ENCODE results near the gene NLRP7. TPM values are rescaled to one million over a fixed set of nuclear protein-coding genes. Genes with fewer than 3 reads are reported as not detected.
"Not testable (repeated sequence)": the region's sequence is repeated elsewhere in the genome, so short reads cannot be mapped to it uniquely, and the experiment has no call there.

NLRP7 gene
- total RNA-seq, 1 experiment from 2014 or later, result 1.1 TPM

DNA sequence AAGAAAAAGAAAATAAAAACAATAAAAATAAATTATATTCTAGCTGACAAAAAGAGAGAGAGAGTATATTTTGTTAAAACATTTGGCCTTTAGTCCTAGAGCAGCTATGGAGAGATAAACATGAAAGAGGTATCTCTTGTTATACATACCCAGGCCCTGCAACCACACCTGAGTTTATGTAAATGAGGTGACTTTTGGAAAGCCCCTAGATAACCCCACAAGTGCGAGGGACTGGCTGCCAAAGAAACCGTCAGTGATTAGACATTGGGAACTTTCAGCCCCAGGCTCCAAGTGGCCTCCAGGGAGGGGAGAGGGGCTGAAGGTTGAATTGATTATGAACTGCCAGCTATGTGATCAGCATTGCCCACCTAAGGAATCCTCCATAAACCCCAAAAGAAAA, 2.1 kb upstream of the NLRP7 start:
- Mint-ChIP-seq H3K4me3 (no peak overlapping the region), H3K4me1 (peaks cover 0 to 24% of the 10 kb centered on the region in 2 experiments; a peak in 2 of 4 replicates), H3K27ac (no peak overlapping the region), H3K36me3 (ENCODE audit: insufficient read depth in 1 of 3, low read depth in 3 of 3) (no peaks in the 10 kb centered on the region), H3K27me3 (ENCODE audit: low read depth) (no peaks in the 10 kb centered on the region), H3K9me3 (peaks cover 0 to 82% of the 10 kb centered on the region in 2 experiments; a peak in 2 of 5 replicates)
- no peak overlapping the region for H3K14ac ChIP-seq (ENCODE audit: insufficient read depth, low read length)
- H3K56ac ChIP-seq (ENCODE audit: insufficient read length, low read depth, low read length), result no peak overlapping the region
- H3K23ac ChIP-seq (ENCODE audit: insufficient read length, low read depth, low read length), result no peak overlapping the region
- no peak overlapping the region for H2AK5ac ChIP-seq (ENCODE audit: insufficient read length, low read length)
- H2BK20ac ChIP-seq (ENCODE audit: low read depth, low read length, poor library complexity, severe bottlenecking), result no peak overlapping the region
- no peak overlapping the region for H3K4me2 ChIP-seq (ENCODE audit: insufficient read depth, insufficient read length, low read length)
- H4K5ac ChIP-seq (ENCODE audit: insufficient read length, low read depth, low read length), result no peak overlapping the region
- H2BK12ac ChIP-seq (ENCODE audit: insufficient read length, low read depth, low read length), result no peak overlapping the region
- no peak overlapping the region for H2AFZ ChIP-seq (ENCODE audit: low read length)
- H3K9ac ChIP-seq (ENCODE audit: extremely low read depth, insufficient read length, low read length), result no peak overlapping the region
- no peaks in the 10 kb centered on the region for H4K20me1 ChIP-seq (ENCODE audit: control insufficient read depth, insufficient read depth, insufficient read length)
- WGBS (ENCODE audit: extremely low coverage, insufficient read length, low lambda C conversion rate), result no CpG with 5 or more reads among the region's 2 CpGs
- no peak overlapping the region for H3T11ph ChIP-seq (ENCODE audit: low read length)
- H3K27me3 ChIP-seq (ENCODE audit: insufficient read depth, low read length), result no peaks in the 10 kb centered on the region
- TF ChIP-seq, protein P1, sequence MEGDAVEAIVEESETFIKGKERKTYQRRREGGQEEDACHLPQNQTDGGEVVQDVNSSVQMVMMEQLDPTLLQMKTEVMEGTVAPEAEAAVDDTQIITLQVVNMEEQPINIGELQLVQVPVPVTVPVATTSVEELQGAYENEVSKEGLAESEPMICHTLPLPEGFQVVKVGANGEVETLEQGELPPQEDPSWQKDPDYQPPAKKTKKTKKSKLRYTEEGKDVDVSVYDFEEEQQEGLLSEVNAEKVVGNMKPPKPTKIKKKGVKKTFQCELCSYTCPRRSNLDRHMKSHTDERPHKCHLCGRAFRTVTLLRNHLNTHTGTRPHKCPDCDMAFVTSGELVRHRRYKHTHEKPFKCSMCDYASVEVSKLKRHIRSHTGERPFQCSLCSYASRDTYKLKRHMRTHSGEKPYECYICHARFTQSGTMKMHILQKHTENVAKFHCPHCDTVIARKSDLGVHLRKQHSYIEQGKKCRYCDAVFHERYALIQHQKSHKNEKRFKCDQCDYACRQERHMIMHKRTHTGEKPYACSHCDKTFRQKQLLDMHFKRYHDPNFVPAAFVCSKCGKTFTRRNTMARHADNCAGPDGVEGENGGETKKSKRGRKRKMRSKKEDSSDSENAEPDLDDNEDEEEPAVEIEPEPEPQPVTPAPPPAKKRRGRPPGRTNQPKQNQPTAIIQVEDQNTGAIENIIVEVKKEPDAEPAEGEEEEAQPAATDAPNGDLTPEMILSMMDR (conservative IDR thresholded peaks at IDR 0.05), result no peak
- H3K4ac ChIP-seq (ENCODE audit: low read depth, low read length), result no peak overlapping the region
- H3K9me3 ChIP-seq (ENCODE audit: control insufficient read depth, low read depth, low read length), result no peaks in the 10 kb centered on the region
- no peak overlapping the region for H2BK15ac ChIP-seq (ENCODE audit: low read depth, low read length)
- no peak overlapping the region for H4K8ac ChIP-seq (replicated peaks; ENCODE audit: insufficient read length, low read depth, low read length)
- H3K79me1 ChIP-seq (ENCODE audit: insufficient read depth, low read depth, low read length, poor library complexity, severe bottlenecking), result no peaks in the 10 kb centered on the region
- H3K18ac ChIP-seq (ENCODE audit: insufficient read length, low read depth, low read length), result no peak overlapping the region
- DNase-seq, result no peak
- H3K79me2 ChIP-seq (ENCODE audit: insufficient read depth, low read length), result no peaks in the 10 kb centered on the region
- no peak overlapping the region for H4K91ac ChIP-seq (ENCODE audit: insufficient read length, low read depth, low read length)
- H3K4me1 ChIP-seq (ENCODE audit: insufficient read depth, low read length), result no peaks in the 10 kb centered on the region; the same call in 1 of the 2 replicates
- H3K27ac ChIP-seq (ENCODE audit: insufficient read length, low read depth, low read length), result no peak overlapping the region
- H3K23me2 ChIP-seq (ENCODE audit: insufficient read length, low read depth, low read length, poor library complexity, severe bottlenecking), result no peaks in the 10 kb centered on the region
- no peak overlapping the region for H2BK5ac ChIP-seq (ENCODE audit: insufficient read length, low read length)
- H2BK120ac ChIP-seq (ENCODE audit: low read depth, low read length, poor library complexity, severe bottlenecking), result no peak overlapping the region

DNA sequence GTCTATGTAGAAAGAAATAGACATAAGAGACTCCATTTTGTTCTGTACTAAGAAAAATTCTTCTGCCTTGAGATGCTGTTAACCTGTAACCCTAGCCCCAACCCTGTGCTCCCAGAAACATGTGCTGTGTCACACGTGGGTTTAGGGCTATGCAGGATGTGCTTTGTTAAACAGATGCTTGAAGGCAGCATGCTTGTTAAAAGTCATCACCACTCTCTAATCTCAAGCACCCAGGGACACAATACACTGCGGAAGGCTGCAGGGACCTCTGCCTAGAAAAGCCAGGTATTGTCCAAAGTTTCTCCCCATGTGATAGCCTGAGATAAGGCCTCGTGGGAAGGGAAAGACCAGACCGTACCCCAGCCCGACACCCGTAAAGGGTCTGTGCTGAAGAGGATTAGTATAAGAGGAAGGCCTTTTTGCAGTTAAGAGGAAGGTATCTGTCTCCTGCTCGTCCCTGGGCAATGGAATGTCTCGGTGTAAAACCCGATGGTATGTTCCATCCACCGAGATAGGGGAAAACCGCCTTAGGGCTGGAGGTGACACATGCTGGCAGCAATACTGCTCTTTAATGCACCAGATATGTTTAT, 3.5 kb downstream of the NLRP7 start:
- Mint-ChIP-seq H3K9me3 (peaks cover 0 to 83% of the 10 kb centered on the region in 2 experiments; a peak in 2 of 5 replicates), H3K4me1 (peaks cover 0 to 12% of the 10 kb centered on the region in 2 experiments; a peak in 2 of 4 replicates)
- H2BK12ac ChIP-seq (ENCODE audit: insufficient read length, low read depth, low read length); H3K36me3 Mint-ChIP-seq (ENCODE audit: insufficient read depth in 1 of 3, low read depth in 3 of 3); H3K27ac ChIP-seq (ENCODE audit: insufficient read length, low read depth, low read length); H3K27me3 Mint-ChIP-seq (ENCODE audit: low read depth); H2BK15ac ChIP-seq (ENCODE audit: low read depth, low read length); H3K27ac Mint-ChIP-seq; H3K9me3 ChIP-seq (ENCODE audit: control insufficient read depth, low read depth, low read length); H4K91ac ChIP-seq (ENCODE audit: insufficient read length, low read depth, low read length); H3K23me2 ChIP-seq (ENCODE audit: insufficient read length, low read depth, low read length, poor library complexity, severe bottlenecking); H3K27me3 ChIP-seq (ENCODE audit: insufficient read depth, low read length); H3K56ac ChIP-seq (ENCODE audit: insufficient read length, low read depth, low read length); H3K18ac ChIP-seq (ENCODE audit: insufficient read length, low read depth, low read length); H3K4me2 ChIP-seq (ENCODE audit: insufficient read depth, insufficient read length, low read length); H3K79me2 ChIP-seq (ENCODE audit: insufficient read depth, low read length); H4K8ac ChIP-seq (replicated peaks; ENCODE audit: insufficient read length, low read depth, low read length); H2BK5ac ChIP-seq (ENCODE audit: insufficient read length, low read length); H2AFZ ChIP-seq (ENCODE audit: low read length); H2BK20ac ChIP-seq (ENCODE audit: low read depth, low read length, poor library complexity, severe bottlenecking); H4K5ac ChIP-seq (ENCODE audit: insufficient read length, low read depth, low read length); H3K4ac ChIP-seq (ENCODE audit: low read depth, low read length); H2AK5ac ChIP-seq (ENCODE audit: insufficient read length, low read length); H3K79me1 ChIP-seq (ENCODE audit: insufficient read depth, low read depth, low read length, poor library complexity, severe bottlenecking); H3K4me1 ChIP-seq (ENCODE audit: insufficient read depth, low read length); H3K23ac ChIP-seq (ENCODE audit: insufficient read length, low read depth, low read length); H3K9ac ChIP-seq (ENCODE audit: extremely low read depth, insufficient read length, low read length); H2BK120ac ChIP-seq (ENCODE audit: low read depth, low read length, poor library complexity, severe bottlenecking); H3K14ac ChIP-seq (ENCODE audit: insufficient read depth, low read length); H3K4me3 Mint-ChIP-seq; H4K20me1 ChIP-seq (ENCODE audit: control insufficient read depth, insufficient read depth, insufficient read length); H3T11ph ChIP-seq (ENCODE audit: low read length); DNase-seq: not testable (repeated sequence)
- no CpG with 5 or more reads among the region's 11 CpGs for WGBS (ENCODE audit: extremely low coverage, insufficient read length, low lambda C conversion rate)
